ENCODE results near the gene GNAS-AS1.

DNA sequence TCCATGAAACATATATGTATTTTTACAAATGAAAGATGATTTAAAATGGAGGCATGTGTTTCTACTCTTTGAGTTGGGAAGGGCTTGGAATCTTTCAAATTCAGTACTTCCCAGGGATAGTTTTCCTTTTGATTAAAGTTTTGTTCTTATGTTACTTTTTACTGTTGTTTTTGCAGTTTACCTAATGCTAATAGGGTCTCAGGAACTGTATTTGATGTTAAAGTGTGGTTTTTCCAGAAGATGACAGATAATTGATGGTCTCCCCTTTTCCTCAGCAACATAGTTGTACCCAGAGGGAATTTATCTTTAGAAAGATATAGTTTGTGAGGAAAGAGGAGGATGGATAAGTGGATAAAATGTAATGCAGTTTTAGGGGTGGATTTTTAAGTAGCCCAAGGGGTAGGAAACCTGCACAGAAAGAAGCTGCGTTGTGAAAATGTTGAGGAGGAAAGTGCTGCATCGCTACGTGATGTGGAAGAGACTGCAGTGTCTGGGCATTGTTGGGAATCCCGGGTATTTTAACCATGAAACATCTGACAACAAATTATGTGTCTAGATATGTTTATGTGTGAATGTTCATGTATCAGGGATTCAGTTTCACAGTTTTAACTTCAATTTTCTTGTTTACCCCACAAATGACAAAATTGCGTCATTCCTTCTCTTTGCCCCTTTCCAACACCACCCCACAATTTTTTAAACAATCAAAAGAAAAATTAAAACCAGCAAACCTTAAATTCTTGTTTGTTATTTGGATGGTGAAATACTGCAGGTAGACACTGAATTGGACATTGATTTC lies 44.1 kb upstream of the GNAS-AS1 start:
- TF ChIP-seq CTCF (conservative IDR thresholded peaks at IDR 0.05) (no peak), EZH2 (IDR thresholded peaks at IDR 0.05; ENCODE audit: low read depth) (no peak)
